Measurements from ENCODE around the gene BRK1.
"Not testable (repeated sequence)": the region's sequence is repeated elsewhere in the genome, so short reads cannot be mapped to it uniquely, and the experiment has no call there.

The BRK1 gene

GRCh38 chr3:10115326-10116137 is at the start of gene BRK1:
TSS of gene BRK1 (plus strand) at chr3:10115675. CDS start at chr3:10115702, 27 bp downstream.
- DNase-seq: peak; percentile 96
- in situ Hi-C loops (cut with MboI; ENCODE audit: low pct_unique_long_range_greater_than_20kb, low sequenced_read_pairs): no loop called here

DNA sequence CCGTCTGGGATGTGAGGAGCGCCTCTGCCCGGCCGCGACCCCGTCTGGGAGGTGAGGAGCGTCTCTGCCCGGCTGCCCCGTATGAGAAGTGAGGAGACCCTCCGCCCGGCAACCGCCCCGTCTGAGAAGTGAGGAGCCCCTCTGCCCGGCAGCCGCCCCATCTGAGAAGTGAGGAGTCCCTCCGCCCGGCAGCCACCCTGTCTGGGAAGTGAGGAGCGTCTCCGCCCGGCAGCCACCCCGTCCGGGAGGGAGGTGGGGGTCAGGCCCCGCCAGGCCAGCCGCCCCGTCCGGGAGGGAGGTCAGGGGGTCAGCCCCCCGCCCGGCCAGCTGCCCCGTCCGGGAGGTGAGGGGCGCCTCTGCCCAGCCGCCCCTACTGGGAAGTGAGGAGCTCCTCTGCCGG is 45.4 kb upstream of the BRK1 start:
- in situ Hi-C loops (cut with MboI; ENCODE audit: low pct_unique_long_range_greater_than_20kb, low sequenced_read_pairs); DNase-seq: not testable (repeated sequence)

- no peak for DNase-seq
- in situ Hi-C loops (cut with MboI; ENCODE audit: low pct_unique_long_range_greater_than_20kb, low sequenced_read_pairs): no loop called here
Observed at GRCh38 chr3:10074666-10075065, 40.8 kb upstream of the BRK1 start.

GRCh38 chr3:10081871-10082270 is 33.6 kb upstream of the BRK1 start:
- in situ Hi-C loops (cut with MboI; ENCODE audit: low pct_unique_long_range_greater_than_20kb, low sequenced_read_pairs): no loop called here
- DNase-seq: no peak

DNA sequence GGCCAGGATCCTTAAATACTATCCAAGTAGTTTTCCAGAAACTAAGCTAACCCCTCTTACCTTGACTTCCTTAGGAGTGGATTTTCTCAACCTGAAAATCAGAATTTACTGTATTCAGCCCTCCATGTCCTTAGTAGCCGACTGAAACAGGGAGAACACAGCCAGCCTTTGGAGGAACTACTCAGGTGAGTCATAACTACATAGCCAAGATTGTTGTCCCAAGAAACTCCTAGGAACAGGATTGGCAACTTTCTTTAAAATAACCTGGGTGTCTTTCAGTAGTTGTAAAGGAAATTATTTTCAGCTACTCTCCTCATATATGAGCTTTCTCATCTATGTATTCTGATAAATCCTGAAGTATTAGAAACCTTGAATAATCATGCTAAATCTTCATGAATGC is 29.7 kb upstream of the BRK1 start:
- in situ Hi-C loops (cut with MboI; ENCODE audit: low pct_unique_long_range_greater_than_20kb, low sequenced_read_pairs): no loop called here
- DNase-seq: no peak

GRCh38 chr3:10088256-10088655 is 27.2 kb upstream of the BRK1 start:
- in situ Hi-C loops (cut with MboI; ENCODE audit: low pct_unique_long_range_greater_than_20kb, low sequenced_read_pairs): no loop called here
- DNase-seq: no peak

DNA sequence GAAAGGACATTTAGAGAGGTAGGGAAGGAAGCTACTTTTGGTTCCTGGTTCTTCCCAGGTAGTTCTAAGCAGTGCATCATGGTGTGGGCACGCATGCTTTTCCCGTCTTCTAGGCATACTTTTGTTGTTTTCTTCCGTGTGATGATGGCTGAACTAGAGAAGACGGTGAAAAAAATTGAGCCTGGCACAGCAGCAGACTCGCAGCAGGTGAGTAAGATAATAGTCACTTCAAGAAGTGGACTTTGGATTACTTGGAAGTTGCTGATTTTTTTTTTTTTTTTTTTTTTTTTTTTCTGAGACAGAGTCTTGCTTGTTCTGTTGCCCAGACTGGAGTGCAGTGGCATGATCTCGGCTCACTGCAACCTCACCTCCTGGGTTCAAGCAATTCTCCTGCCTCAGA is 25.3 kb upstream of the BRK1 start:
- no peak for DNase-seq
- in situ Hi-C loops (cut with MboI; ENCODE audit: low pct_unique_long_range_greater_than_20kb, low sequenced_read_pairs): no loop called here

GRCh38 chr3:10090774-10091173 is 24.7 kb upstream of the BRK1 start:
- in situ Hi-C loops (cut with MboI; ENCODE audit: low pct_unique_long_range_greater_than_20kb, low sequenced_read_pairs); DNase-seq: not testable (repeated sequence)

- in situ Hi-C loops (cut with MboI; ENCODE audit: low pct_unique_long_range_greater_than_20kb, low sequenced_read_pairs); DNase-seq: not testable (repeated sequence)
Observed at GRCh38 chr3:10091387-10091786, 24.1 kb upstream of the BRK1 start.

DNA sequence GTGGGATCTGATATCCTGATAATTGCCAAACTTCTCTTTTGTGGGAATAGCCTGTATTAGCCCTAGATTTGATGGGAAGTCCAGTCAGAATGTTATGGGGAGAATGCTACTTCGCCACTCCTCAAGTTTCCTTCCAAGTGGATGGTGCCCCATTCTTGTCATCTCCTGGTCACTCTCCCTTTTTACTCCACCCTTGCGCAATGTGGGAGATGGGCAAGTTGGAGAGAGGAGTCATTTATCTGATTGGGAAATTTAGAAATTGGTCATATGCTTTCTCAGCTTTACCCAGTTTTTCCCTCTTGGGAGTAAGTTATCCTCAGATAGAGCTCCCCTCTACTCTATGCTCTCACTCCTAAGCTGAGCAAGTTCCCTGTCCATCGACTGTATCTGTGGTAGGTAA is 21.8 kb upstream of the BRK1 start:
- no peak for DNase-seq
- in situ Hi-C loops (cut with MboI; ENCODE audit: low pct_unique_long_range_greater_than_20kb, low sequenced_read_pairs): no loop called here

- DNase-seq: no peak
- in situ Hi-C loops (cut with MboI; ENCODE audit: low pct_unique_long_range_greater_than_20kb, low sequenced_read_pairs): no loop called here
Observed at GRCh38 chr3:10099041-10099440, 16.4 kb upstream of the BRK1 start.

DNA sequence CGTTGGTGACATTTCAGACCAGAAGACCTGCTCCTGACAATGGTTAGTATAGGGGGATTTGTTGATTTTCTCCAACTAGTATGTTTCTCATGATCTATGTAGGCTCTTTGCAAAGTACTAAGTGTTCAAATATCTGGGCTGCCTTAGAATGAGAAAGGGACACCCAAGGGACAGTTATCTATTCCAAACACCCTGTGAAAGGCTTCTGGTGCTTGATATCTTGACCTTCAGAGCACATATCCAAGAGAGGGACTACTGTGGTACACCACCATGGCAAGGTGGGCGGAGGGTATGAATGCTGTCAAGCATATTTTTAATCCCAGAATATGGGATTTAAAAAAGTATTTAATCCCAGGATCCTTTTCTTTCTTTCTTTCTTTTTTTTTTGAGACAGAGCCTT is 8.6 kb upstream of the BRK1 start:
- no peak for DNase-seq
- in situ Hi-C loops (cut with MboI; ENCODE audit: low pct_unique_long_range_greater_than_20kb, low sequenced_read_pairs): no loop called here

- in situ Hi-C loops (cut with MboI; ENCODE audit: low pct_unique_long_range_greater_than_20kb, low sequenced_read_pairs): no loop called here
- DNase-seq: no peak
Observed at GRCh38 chr3:10108091-10108490, 7.4 kb upstream of the BRK1 start, which contains the start of gene FANCD2OS. TSS of gene FANCD2OS (minus strand) at chr3:10108255. CDS start at chr3:10104774, 3,481 bp downstream.

GRCh38 chr3:10116138-10116460 is 624 bp downstream of the BRK1 start:
- in situ Hi-C loops (cut with MboI; ENCODE audit: low pct_unique_long_range_greater_than_20kb, low sequenced_read_pairs): no loop called here
- peak; percentile 62 for DNase-seq

DNA sequence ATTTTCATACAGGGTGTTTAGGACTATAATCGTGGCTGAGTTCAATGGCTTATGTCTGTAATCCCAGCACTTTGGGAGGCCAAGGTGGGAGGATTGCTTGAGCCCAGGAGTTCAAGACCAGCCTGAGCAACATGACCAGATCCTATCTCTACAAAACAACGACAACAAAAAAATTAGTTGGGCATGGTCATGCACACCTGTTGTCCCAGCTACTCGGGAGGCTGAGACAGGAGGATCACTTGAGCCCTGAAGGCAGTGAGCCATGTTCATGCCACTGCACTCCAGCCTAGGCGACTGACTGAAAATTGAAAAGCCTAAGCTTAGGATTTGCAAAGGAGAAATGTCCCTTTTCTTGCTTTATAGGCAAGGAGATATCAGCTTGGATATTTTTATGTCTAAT is 1.5 kb downstream of the BRK1 start:
- in situ Hi-C loops (cut with MboI; ENCODE audit: low pct_unique_long_range_greater_than_20kb, low sequenced_read_pairs): no loop called here

GRCh38 chr3:10119376-10119775 is 3.9 kb downstream of the BRK1 start:
- in situ Hi-C loops (cut with MboI; ENCODE audit: low pct_unique_long_range_greater_than_20kb, low sequenced_read_pairs): no loop called here
- DNase-seq: no peak

More for the DNA sequence above, 1.5 kb downstream of the BRK1 start:
- DNase-seq: no peak

DNA sequence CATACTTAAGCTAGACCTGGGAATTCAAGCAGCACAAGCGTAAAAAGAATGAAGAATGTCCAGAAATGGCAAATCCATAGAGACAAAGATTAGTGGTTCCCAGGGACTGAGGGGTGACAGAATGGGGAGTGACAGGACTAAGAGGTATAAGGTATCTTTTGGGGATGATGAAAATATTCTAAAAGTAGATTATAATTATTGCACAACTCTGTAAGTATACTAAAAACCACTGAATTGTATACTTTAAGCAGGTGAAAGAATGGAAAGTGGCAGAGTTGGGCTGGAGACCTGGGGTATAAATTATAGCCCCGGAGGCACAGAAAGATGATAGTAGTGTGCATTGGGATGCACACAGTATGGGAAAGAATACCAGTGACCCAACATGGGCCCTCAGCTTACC is 5.6 kb downstream of the BRK1 start:
- in situ Hi-C loops (cut with MboI; ENCODE audit: low pct_unique_long_range_greater_than_20kb, low sequenced_read_pairs): no loop called here
- no peak for DNase-seq

DNA sequence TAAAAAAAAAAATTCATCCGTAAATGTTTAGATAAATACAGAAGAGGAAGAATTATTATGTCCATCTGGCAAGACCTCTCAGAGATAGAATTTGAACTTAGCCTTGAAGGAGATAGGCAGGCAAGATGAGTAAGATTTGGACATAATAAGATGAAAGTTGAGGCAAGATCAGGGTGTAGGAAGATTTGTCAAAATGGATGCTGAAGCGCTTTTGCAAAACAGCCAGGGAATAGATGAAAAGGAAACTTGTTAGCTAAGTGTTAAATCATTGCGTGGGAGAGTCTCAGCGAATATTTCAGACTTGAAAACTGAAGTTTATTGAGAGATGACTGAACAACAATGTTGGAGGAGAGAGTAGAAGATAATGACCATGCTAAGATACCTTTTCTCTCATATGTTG is 7.2 kb downstream of the BRK1 start:
- DNase-seq: no peak
- in situ Hi-C loops (cut with MboI; ENCODE audit: low pct_unique_long_range_greater_than_20kb, low sequenced_read_pairs): no loop called here

DNA sequence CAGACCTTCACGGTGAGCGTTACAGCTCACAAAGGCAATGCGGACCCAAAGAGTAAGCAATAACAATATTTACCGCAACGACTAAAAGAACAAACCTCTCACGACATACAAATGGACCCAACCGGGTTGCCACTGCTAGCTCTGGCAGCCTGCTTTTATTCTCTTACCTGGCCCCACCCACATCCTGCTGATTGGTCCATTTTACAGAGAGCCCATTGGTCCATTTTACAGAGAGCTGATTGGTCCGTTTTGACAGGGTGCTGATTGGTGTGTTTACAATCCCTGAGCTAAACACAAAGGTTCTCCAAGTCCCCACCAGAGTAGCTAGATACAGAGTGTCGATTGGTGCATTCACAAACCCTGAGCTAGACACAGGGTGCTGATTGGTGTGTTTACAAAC is 20.4 kb downstream of the BRK1 start:
- DNase-seq; in situ Hi-C loops (cut with MboI; ENCODE audit: low pct_unique_long_range_greater_than_20kb, low sequenced_read_pairs): not testable (repeated sequence)

GRCh38 chr3:10136426-10137005 is 21.0 kb downstream of the BRK1 start:
- in situ Hi-C loops (cut with MboI; ENCODE audit: low pct_unique_long_range_greater_than_20kb, low sequenced_read_pairs): no loop called here
- DNase-seq: no peak

DNA sequence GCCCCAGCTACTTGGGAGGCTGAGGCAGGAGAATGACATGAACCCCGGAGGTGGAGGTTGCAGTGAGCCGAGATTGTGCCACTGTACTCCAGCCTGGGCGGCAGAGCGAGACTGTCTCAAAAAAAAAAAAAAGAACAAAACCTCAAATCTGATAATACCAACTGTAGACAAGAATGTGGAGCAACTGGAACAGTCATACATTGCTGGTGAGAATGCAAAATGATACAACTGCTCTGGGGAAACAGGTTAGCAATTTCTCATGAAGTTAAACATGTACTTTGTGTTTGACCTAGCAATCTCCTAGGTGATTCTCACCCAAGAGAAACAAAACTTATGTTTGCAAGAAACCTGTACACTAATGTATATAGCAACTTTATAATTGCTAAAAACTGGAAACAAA is 21.7 kb downstream of the BRK1 start:
- in situ Hi-C loops (cut with MboI; ENCODE audit: low pct_unique_long_range_greater_than_20kb, low sequenced_read_pairs): no loop called here
- DNase-seq: no peak

Measured in KBM-7 (cell line).